Endothelial cell of umbilical vein (primary cell): ENCODE data around the gene SMARCD1. TPM values are rescaled to one million over a fixed set of nuclear protein-coding genes. Genes with fewer than 3 reads are reported as not detected.

Experiments
- BruUV-seq: library from RNA; stranded (reverse); fragments of 400-500 nt; replicated peaks from 2 replicates; lab custom pipeline; 2021; lab: Mats Ljungman, UMichigan
- CTCF ChIA-PET: fragments of 300-600, 350-600 bp; sonication (Branson Sonifier 250); formaldehyde crosslinking; loops from one replicate; lab custom pipeline; 2021; ENCODE audit warnings: antibody characterized with exemption, inconsistent platforms; lab: Charles Lee
- POLR2A ChIA-PET: fragments of 300-600, 350-600 bp; sonication (Branson Sonifier 250); formaldehyde crosslinking; loops from one replicate; lab custom pipeline; 2021; ENCODE audit warnings: antibody characterized with exemption, inconsistent platforms; lab: Charles Lee
- DNase-seq: peaks from one replicate; pipeline ENCODE4 v3.0.0-alpha.2; 2011; ENCODE audit warnings: low read depth, low spot score
- FAIRE-seq: peaks from 2 replicates; lab custom pipeline; 2011; peaks lifted over from hg19 to GRCh38; lab: Jason Lieb, UNC
- H2AFZ ChIP-seq: 2 replicates; pipeline ENCODE4 v1.6.0; 2012; ENCODE audit warnings: low read depth, low read length, control low read depth, inconsistent platforms
- H3K27ac ChIP-seq: 2 replicates; pipeline ENCODE4 v1.5.1; 2011; ENCODE audit warnings: low read depth, mild to moderate bottlenecking, control low read depth, low read length, moderate library complexity; ENCODE audit not compliant: insufficient read depth
- H3K27me3 ChIP-seq, 2 experiments: 2 replicates each; pipeline versions ENCODE4 v1.6.0 to v1.6.1; 2011; ENCODE audit warnings: low read length in 2 of 2, mixed read lengths in 1 of 2; ENCODE audit not compliant: control insufficient read depth in 2 of 2, insufficient read depth in 2 of 2
- H3K36me3 ChIP-seq, 2 experiments: 2 replicates in 1 of 2; 3 replicates in 1 of 2; pipeline ENCODE4 v1.5.1; 2011; ENCODE audit warnings: low read length in 2 of 2, mild to moderate bottlenecking in 1 of 2, moderate library complexity in 1 of 2; ENCODE audit not compliant: control insufficient read depth in 2 of 2, insufficient read depth in 2 of 2; ENCODE audit errors: extremely low read depth in 1 of 2
- H3K4me1 ChIP-seq: 3 replicates; pipeline ENCODE4 v1.5.1; 2011; ENCODE audit warnings: mild to moderate bottlenecking, low read length; ENCODE audit not compliant: control insufficient read depth, insufficient read depth; ENCODE audit errors: extremely low read depth
- H3K4me2 ChIP-seq: 2 replicates; pipeline ENCODE4 v1.6.1; 2011; ENCODE audit warnings: low read length, control low read depth, mixed read lengths; ENCODE audit not compliant: insufficient read depth
- H3K4me3 ChIP-seq, 3 experiments: fragments of 200-600 bp in 1 of 3; sonication (generic), shearing (Covaris generic) in 1 of 3; replicated peaks in 1 of 3; 2 replicates each; pipeline ENCODE4 v1.5.1; 2011 to 2016; ENCODE audit warnings: control low read depth in 3 of 3, low read length in 3 of 3, mild to moderate bottlenecking in 2 of 3, inconsistent platforms in 1 of 3, low read depth in 1 of 3, moderate library complexity in 1 of 3; ENCODE audit not compliant: insufficient read depth in 1 of 3
- H3K79me2 ChIP-seq: 2 replicates; pipeline ENCODE4 v1.6.0; 2012; ENCODE audit warnings: low read length, inconsistent platforms; ENCODE audit not compliant: control insufficient read depth, insufficient read depth
- H3K9ac ChIP-seq: replicated peaks from 2 replicates; pipeline ENCODE3; 2011; ENCODE audit warnings: low read length, control low read depth; ENCODE audit not compliant: insufficient read depth; ENCODE audit errors: extremely low read depth
- H3K9me1 ChIP-seq: replicated peaks from 3 replicates; pipeline ENCODE4 v1.6.0; 2011; ENCODE audit warnings: mild to moderate bottlenecking, low read length; ENCODE audit not compliant: control insufficient read depth, insufficient read depth; ENCODE audit errors: extremely low read depth
- H3K9me3 ChIP-seq: replicated peaks from 2 replicates; pipeline ENCODE4 v1.5.1; 2012; ENCODE audit warnings: low read length, inconsistent platforms; ENCODE audit not compliant: control insufficient read depth, insufficient read depth
- H4K20me1 ChIP-seq: replicated peaks from 2 replicates; pipeline ENCODE3; 2011; ENCODE audit warnings: mild to moderate bottlenecking, low read length; ENCODE audit not compliant: control insufficient read depth, insufficient read depth; ENCODE audit errors: extremely low read depth
- CTCF ChIP-seq, 2 donors: IDR thresholded peaks; 1 replicate in 1 of 2; 2 replicates in 1 of 2; pipeline ENCODE4 v1.5.1; 2011; ENCODE audit warnings: low read length in 2 of 2, mild to moderate bottlenecking in 2 of 2, moderate library complexity in 2 of 2, control low read depth in 1 of 2, inconsistent platforms in 1 of 2, low read depth in 1 of 2; ENCODE audit not compliant: insufficient read depth in 1 of 2; ENCODE audit errors: extremely low read depth in 1 of 2
- EZH2 ChIP-seq: IDR thresholded peaks from 2 replicates; pipeline ENCODE4 v1.6.1; 2012; ENCODE audit warnings: borderline replicate concordance, low read depth, mild to moderate bottlenecking, moderate library complexity, low read length, inconsistent platforms; ENCODE audit not compliant: severe bottlenecking
- FOS ChIP-seq: IDR thresholded peaks from 2 replicates; pipeline ENCODE4 v1.6.1; 2011; ENCODE audit warnings: mild to moderate bottlenecking, low read length, moderate library complexity, borderline replicate concordance; ENCODE audit not compliant: insufficient read depth
- GATA2 ChIP-seq: IDR thresholded peaks from 2 replicates; pipeline ENCODE4 v1.7.0; 2011; ENCODE audit warnings: low read depth, mild to moderate bottlenecking, moderate library complexity, mixed read lengths, low read length; ENCODE audit not compliant: insufficient read length, insufficient read depth
- JUN ChIP-seq: IDR thresholded peaks from 2 replicates; pipeline ENCODE4 v1.6.1; 2011; ENCODE audit warnings: borderline replicate concordance, low read depth; ENCODE audit not compliant: insufficient read length, insufficient read depth
- MAX ChIP-seq: IDR thresholded peaks from 2 replicates; pipeline ENCODE4 v1.6.1; 2011; ENCODE audit not compliant: insufficient read depth, insufficient read length
- MYC ChIP-seq: IDR thresholded peaks from one replicate; pipeline ENCODE4 v1.6.1; 2011; ENCODE audit warnings: mild to moderate bottlenecking, low read depth, low read length
- POLR2A ChIP-seq: IDR thresholded peaks from 2 replicates; pipeline ENCODE4 v1.6.1; 2012; ENCODE audit warnings: low read depth, mild to moderate bottlenecking, control low read depth, low read length
- POLR2AphosphoS5 ChIP-seq: IDR thresholded peaks from 2 replicates; pipeline ENCODE4 v1.6.1; 2012; ENCODE audit warnings: low read depth, mild to moderate bottlenecking, control low read depth, low read length, moderate library complexity; ENCODE audit not compliant: insufficient read depth
- dilution Hi-C: fragments of 300-500 bp; cut with MboI; formaldehyde crosslinking; loops from one replicate; pipeline ENCODE4 v1.15.0; 2019; ENCODE audit warnings: low sequenced_read_pairs; ENCODE audit not compliant: extremely low pct_ligation_motif_present
- intact Hi-C: fragments of 100-400 bp; cut with micrococcal nuclease; formaldehyde crosslinking; loops from one replicate; pipeline ENCODE4 v1.10.0; 2022
- polyA plus RNA-seq, 4 experiments: library from polyadenylated mRNA; depleted of rRNA in 3 of 4; stranded (reverse) in 3 of 4; unstranded in 1 of 4; fragments of >200 nt; gene quantifications; 2 replicates each; pipeline versions ENCODE4 v1.2.1 to v1.2.3, GENCODE V29; 2011 to 2012; ENCODE audit warnings: missing spikeins in 1 of 4
- total RNA-seq: library from RNA; stranded (reverse); gene quantifications from 2 replicates; pipeline ENCODE4 v1.2.3, GENCODE V29; 2021

SMARCD1 gene
- total and polyA plus RNA-seq, 2 donors (not counting 3 experiments of a cell fraction or from before 2014, with no cell fraction given), result 86.6 to 94.2 TPM

- H3K27me3 ChIP-seq, result peaks cover 0 to 5% of the 10 kb centered on the region in 2 experiments
- no peak for DNase-seq
- H3K9ac ChIP-seq, result no peak overlapping the region
- no peaks in the 10 kb centered on the region for H4K20me1 ChIP-seq
- no peak overlapping the region for H3K27ac ChIP-seq
- TF ChIP-seq MYC (no peak), MAX (no peak), FOS (no peak), JUN (no peak)
- H3K79me2 ChIP-seq, result no peaks in the 10 kb centered on the region
- BruUV-seq, result no TSS peak
- no peak overlapping the region for H2AFZ ChIP-seq
- no peak overlapping the region for H3K4me2 ChIP-seq
- H3K4me1 ChIP-seq, result peaks cover 4% of the 10 kb centered on the region
- H3K4me3 ChIP-seq, result no peak overlapping the region
- no peaks in the 10 kb centered on the region for H3K36me3 ChIP-seq
- CTCF ChIA-PET, result interaction anchor here (1.1 to 4.3 kb wide), 4 partner anchors 12 to 241 kb away, joined by 4 to 87 read pairs (median 18); partner anchors contain the start of gene SMARCD1
- FAIRE-seq, result no peak
- no peaks in the 10 kb centered on the region for H3K9me3 ChIP-seq
- POLR2A ChIA-PET, result no interaction called here
- H3K9me1 ChIP-seq, result no peaks in the 10 kb centered on the region
- dilution Hi-C loops (loop anchor here (25.0 kb wide), 1 partner anchor 111 kb away; the partner anchor contains the start of genes AQP2, AQP5 and AQP6), intact Hi-C loops (loop anchor here (5.0 kb wide), 1 partner anchor 296 kb away; no protein-coding TSS in a partner anchor)
Observed at GRCh38 chr12:50073206-50073605, 11.9 kb upstream of the SMARCD1 start.

GRCh38 chr12:50073712-50074111 lies 11.4 kb upstream of the SMARCD1 start:
- no peaks in the 10 kb centered on the region for H4K20me1 ChIP-seq
- ChIA-PET CTCF (interaction anchor here (1.0 to 4.3 kb wide), 12 partner anchors 11 to 241 kb away, joined by 3 to 87 read pairs (median 4); partner anchors contain the start of genes COX14 and SMARCD1), POLR2A (no interaction called here)
- H3K4me1 ChIP-seq, result peaks cover 4% of the 10 kb centered on the region
- no peak for TF ChIP-seq MYC
- no peak for TF ChIP-seq EZH2
- TF ChIP-seq CTCF (IDR thresholded peaks at IDR 0.05; ENCODE audit: extremely low read depth in 1 of 2, insufficient read depth in 1 of 2, low read depth in 1 of 2, low read length in 2 of 2), result no peak
- TF ChIP-seq JUN, result no peak
- no peak for TF ChIP-seq POLR2A
- no peak for TF ChIP-seq POLR2AphosphoS5
- TF ChIP-seq GATA2, result no peak
- no peak for TF ChIP-seq MAX
- no peak for TF ChIP-seq FOS
- no peaks in the 10 kb centered on the region for H3K79me2 ChIP-seq
- no TSS peak for BruUV-seq
- H3K27me3 ChIP-seq, result peaks cover 0 to under 1% of the 10 kb centered on the region in 2 experiments
- dilution Hi-C loops, result loop anchor here (25.0 kb wide), 1 partner anchor 111 kb away; the partner anchor contains the start of genes AQP2, AQP5 and AQP6
- FAIRE-seq, result no peak
- H3K9ac ChIP-seq, result no peak overlapping the region
- H3K27ac ChIP-seq, result no peak overlapping the region
- no peak overlapping the region for H3K4me2 ChIP-seq
- no peaks in the 10 kb centered on the region for H3K9me1 ChIP-seq
- no peak overlapping the region for H3K4me3 ChIP-seq
- H3K36me3 ChIP-seq, result no peaks in the 10 kb centered on the region
- H3K9me3 ChIP-seq, result no peaks in the 10 kb centered on the region
- intact Hi-C loops, result loop anchor here (2.0 to 5.0 kb wide), 2 partner anchors 93 to 296 kb away; partner anchors contain the start of gene CERS5
- no peak for DNase-seq
- no peak overlapping the region for H2AFZ ChIP-seq
